ENCODE measurements around the gene KANSL1. TPM values are rescaled to one million over a fixed set of nuclear protein-coding genes. Genes with fewer than 3 reads are reported as not detected.

The KANSL1 gene
- total and polyA plus RNA-seq, 2 of the 4 experiments (the other 2 are of a cell fraction), result 19.1 to 49.6 TPM

DNA sequence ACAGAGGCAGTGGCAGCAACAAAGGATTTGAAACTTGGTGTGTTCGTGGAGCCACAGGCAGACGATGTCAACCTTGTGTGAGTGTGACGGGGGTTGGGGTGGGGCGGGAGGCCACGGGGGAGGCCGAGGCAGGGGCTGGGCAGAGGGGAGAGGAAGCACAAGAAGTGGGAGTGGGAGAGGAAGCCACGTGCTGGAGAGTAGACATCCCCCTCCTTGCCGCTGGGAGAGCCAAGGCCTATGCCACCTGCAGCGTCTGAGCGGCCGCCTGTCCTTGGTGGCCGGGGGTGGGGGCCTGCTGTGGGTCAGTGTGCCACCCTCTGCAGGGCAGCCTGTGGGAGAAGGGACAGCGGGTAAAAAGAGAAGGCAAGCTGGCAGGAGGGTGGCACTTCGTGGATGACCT lies 168.6 kb downstream of the KANSL1 start:
- H2AFZ ChIP-seq (replicated peaks; ENCODE audit: low read length, poor library complexity), result no peak overlapping the region
- no peak overlapping the region for H3K23ac ChIP-seq (ENCODE audit: low read depth, low read length)
- dilution Hi-C loops (cut with HindIII; ENCODE audit: low sequenced_read_pairs, unreplicated experiment) (no loop called here), in situ Hi-C loops (cut with MboI; ENCODE audit: low sequenced_read_pairs) (no loop called here), intact Hi-C loops (cut with micrococcal nuclease) (no loop called here)
- H4K91ac ChIP-seq (ENCODE audit: insufficient read depth, low read depth, low read length), result no peak overlapping the region
- ChIA-PET POLR2A (ENCODE audit: unreplicated experiment) (no interaction called here), CTCF (no interaction called here)
- peaks cover 25% of the 10 kb centered on the region for H3K36me3 ChIP-seq (ENCODE audit: control insufficient read depth, insufficient read depth, low read length)
- H2AK5ac ChIP-seq (ENCODE audit: low read depth, low read length), result no peak overlapping the region
- no peaks in the 10 kb centered on the region for H3K27me3 ChIP-seq (ENCODE audit: control insufficient read depth, insufficient read depth, low read length)
- H4K8ac ChIP-seq (ENCODE audit: low read depth in 2 of 2, low read length in 2 of 2), result no peak overlapping the region
- peaks cover 0 to 19% of the 10 kb centered on the region in 2 experiments; a peak in 2 of 4 replicates for H3K79me1 ChIP-seq (ENCODE audit: low read depth in 1 of 2, low read length in 2 of 2)
- no peak overlapping the region for H2BK5ac ChIP-seq (ENCODE audit: low read depth, low read length, poor library complexity, severe bottlenecking)
- H3K27ac ChIP-seq (ENCODE audit: insufficient read depth, low read length), result no peak overlapping the region
- H3K4me1 ChIP-seq (ENCODE audit: control insufficient read depth, insufficient read depth, low read length), result no peaks in the 10 kb centered on the region
- H3K4me3 ChIP-seq (ENCODE audit: insufficient read depth, low read depth, low read length), result no peak overlapping the region
- ATAC-seq (ENCODE audit: low read depth) (no peak), DNase-seq (no peak)
- no peak overlapping the region for H2BK120ac ChIP-seq (ENCODE audit: low read depth, low read length)
- no peak overlapping the region for H3K9ac ChIP-seq (ENCODE audit: low read depth, low read length)
- 83% methylated on average over 6 of the region's 14 CpGs; no CpG with 5 or more reads in 1 of the 2 experiments for WGBS, 2 experiments (ENCODE audit: extremely low coverage in 2 of 2, insufficient read length in 1 of 2)
- no peak overlapping the region for H3K56ac ChIP-seq (ENCODE audit: extremely low read depth, insufficient read depth, low read length)
- no peak overlapping the region for H3K18ac ChIP-seq (ENCODE audit: low read depth, low read length)
- TF ChIP-seq MXI1 (IDR thresholded peaks at IDR 0.05; ENCODE audit: borderline replicate concordance, low read depth, low read length) (no peak), SMC3 (IDR thresholded peaks at IDR 0.05; ENCODE audit: low read depth, low read length) (no peak), RFX5 (IDR thresholded peaks at IDR 0.05; ENCODE audit: low read depth, low read length) (no peak), MAFK (IDR thresholded peaks at IDR 0.05; ENCODE audit: low read depth, low read length) (no peak), NFE2L2 (IDR thresholded peaks at IDR 0.05; ENCODE audit: low read depth, low read length) (no peak)
- TF ChIP-seq, protein P1, sequence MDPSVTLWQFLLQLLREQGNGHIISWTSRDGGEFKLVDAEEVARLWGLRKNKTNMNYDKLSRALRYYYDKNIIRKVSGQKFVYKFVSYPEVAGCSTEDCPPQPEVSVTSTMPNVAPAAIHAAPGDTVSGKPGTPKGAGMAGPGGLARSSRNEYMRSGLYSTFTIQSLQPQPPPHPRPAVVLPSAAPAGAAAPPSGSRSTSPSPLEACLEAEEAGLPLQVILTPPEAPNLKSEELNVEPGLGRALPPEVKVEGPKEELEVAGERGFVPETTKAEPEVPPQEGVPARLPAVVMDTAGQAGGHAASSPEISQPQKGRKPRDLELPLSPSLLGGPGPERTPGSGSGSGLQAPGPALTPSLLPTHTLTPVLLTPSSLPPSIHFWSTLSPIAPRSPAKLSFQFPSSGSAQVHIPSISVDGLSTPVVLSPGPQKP (IDR thresholded peaks at IDR 0.05; ENCODE audit: borderline replicate concordance, low read depth, low read length), result no peak
- TF ChIP-seq, protein P2, sequence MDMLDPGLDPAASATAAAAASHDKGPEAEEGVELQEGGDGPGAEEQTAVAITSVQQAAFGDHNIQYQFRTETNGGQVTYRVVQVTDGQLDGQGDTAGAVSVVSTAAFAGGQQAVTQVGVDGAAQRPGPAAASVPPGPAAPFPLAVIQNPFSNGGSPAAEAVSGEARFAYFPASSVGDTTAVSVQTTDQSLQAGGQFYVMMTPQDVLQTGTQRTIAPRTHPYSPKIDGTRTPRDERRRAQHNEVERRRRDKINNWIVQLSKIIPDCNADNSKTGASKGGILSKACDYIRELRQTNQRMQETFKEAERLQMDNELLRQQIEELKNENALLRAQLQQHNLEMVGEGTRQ (IDR thresholded peaks at IDR 0.05; ENCODE audit: low read depth, low read length), result no peak
- TF ChIP-seq, protein P3, sequence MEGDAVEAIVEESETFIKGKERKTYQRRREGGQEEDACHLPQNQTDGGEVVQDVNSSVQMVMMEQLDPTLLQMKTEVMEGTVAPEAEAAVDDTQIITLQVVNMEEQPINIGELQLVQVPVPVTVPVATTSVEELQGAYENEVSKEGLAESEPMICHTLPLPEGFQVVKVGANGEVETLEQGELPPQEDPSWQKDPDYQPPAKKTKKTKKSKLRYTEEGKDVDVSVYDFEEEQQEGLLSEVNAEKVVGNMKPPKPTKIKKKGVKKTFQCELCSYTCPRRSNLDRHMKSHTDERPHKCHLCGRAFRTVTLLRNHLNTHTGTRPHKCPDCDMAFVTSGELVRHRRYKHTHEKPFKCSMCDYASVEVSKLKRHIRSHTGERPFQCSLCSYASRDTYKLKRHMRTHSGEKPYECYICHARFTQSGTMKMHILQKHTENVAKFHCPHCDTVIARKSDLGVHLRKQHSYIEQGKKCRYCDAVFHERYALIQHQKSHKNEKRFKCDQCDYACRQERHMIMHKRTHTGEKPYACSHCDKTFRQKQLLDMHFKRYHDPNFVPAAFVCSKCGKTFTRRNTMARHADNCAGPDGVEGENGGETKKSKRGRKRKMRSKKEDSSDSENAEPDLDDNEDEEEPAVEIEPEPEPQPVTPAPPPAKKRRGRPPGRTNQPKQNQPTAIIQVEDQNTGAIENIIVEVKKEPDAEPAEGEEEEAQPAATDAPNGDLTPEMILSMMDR (conservative IDR thresholded peaks at IDR 0.05; ENCODE audit: low read depth, low read length), result no peak
- no peaks in the 10 kb centered on the region for H3K9me3 ChIP-seq (ENCODE audit: control insufficient read depth, insufficient read depth, low read length)
- no peak overlapping the region for H3K4ac ChIP-seq (ENCODE audit: low read depth, low read length)
- no peak overlapping the region for H2BK20ac ChIP-seq (ENCODE audit: low read depth, low read length)
- H3K4me2 ChIP-seq (ENCODE audit: low read depth, low read length), result no peak overlapping the region
- no peak overlapping the region for H4K5ac ChIP-seq (ENCODE audit: low read depth, low read length)
- peaks cover 4% of the 10 kb centered on the region for H4K20me1 ChIP-seq (ENCODE audit: insufficient read depth, low read length)
- no peak overlapping the region for H2BK15ac ChIP-seq (ENCODE audit: low read depth, low read length)
- no peak overlapping the region for H2AK9ac ChIP-seq (replicated peaks; ENCODE audit: low read depth, low read length, poor library complexity)
- H3K9me1 ChIP-seq (ENCODE audit: insufficient read depth, low read length), result peaks cover 10% of the 10 kb centered on the region
- no peak overlapping the region for H3K14ac ChIP-seq (replicated peaks; ENCODE audit: low read depth, low read length)
- no TSS peak for BruUV-seq (replicated peaks)

Measured in IMR-90 (cell line).